DMS153 treated with DMSO at 0.1 percent for 48 hours (cell line): ENCODE results near the gene SH3TC1.

Source experiments
- DNase-seq: peaks from one replicate; lab custom pipeline; 2025; ENCODE audit not compliant: unreplicated experiment; lab: John Stamatoyannopoulos, UW

Gene SH3TC1

GRCh38 chr4:8241211-8241779 lies 42.2 kb downstream of the SH3TC1 start:
- DNase-seq = no peak

- peak; percentile 29 for DNase-seq
Measured at GRCh38 chr4:8241895-8242696, 43.0 kb downstream of the SH3TC1 start.

- DNase-seq = no peak
Measured at GRCh38 chr4:8242782-8243560, 43.9 kb downstream of the SH3TC1 start.

GRCh38 chr4:8244001-8244757 lies 45.1 kb downstream of the SH3TC1 start:
- DNase-seq = no peak

GRCh38 chr4:8244931-8245460 lies 45.9 kb downstream of the SH3TC1 start:
- DNase-seq = no peak

- DNase-seq = no peak
Measured at GRCh38 chr4:8245884-8246833, 47.1 kb downstream of the SH3TC1 start.

- no peak for DNase-seq
Measured at GRCh38 chr4:8247047-8247930, 48.2 kb downstream of the SH3TC1 start.

- no peak for DNase-seq
Measured at GRCh38 chr4:8248091-8248490, 49.0 kb downstream of the SH3TC1 start.

- no peak for DNase-seq
Measured at GRCh38 chr4:8250227-8250626, 51.1 kb downstream of the SH3TC1 start.

- DNase-seq = no peak
Measured at GRCh38 chr4:8250637-8251036, 51.5 kb downstream of the SH3TC1 start.

- no peak for DNase-seq
Measured at GRCh38 chr4:8251110-8251883, 52.2 kb downstream of the SH3TC1 start.

GRCh38 chr4:8252301-8253173 lies 53.4 kb downstream of the SH3TC1 start:
- no peak for DNase-seq

- no peak for DNase-seq
Measured at GRCh38 chr4:8254076-8254475, 55.0 kb downstream of the SH3TC1 start.

- DNase-seq = no peak
Measured at GRCh38 chr4:8255698-8256441, 56.8 kb downstream of the SH3TC1 start.

- DNase-seq = no peak
Measured at GRCh38 chr4:8257854-8258253, 58.8 kb downstream of the SH3TC1 start.

GRCh38 chr4:8258552-8259212 lies 59.6 kb downstream of the SH3TC1 start:
- DNase-seq = no peak
